HG03139 (cell line): ENCODE results near the gene AGPAT4.

Source experiments
- ATAC-seq: cut with Tn5 transposase; IDR thresholded peaks from one replicate; pipeline ENCODE4 v1.9.1; 2021; ENCODE audit not compliant: unreplicated experiment

The AGPAT4 gene

DNA sequence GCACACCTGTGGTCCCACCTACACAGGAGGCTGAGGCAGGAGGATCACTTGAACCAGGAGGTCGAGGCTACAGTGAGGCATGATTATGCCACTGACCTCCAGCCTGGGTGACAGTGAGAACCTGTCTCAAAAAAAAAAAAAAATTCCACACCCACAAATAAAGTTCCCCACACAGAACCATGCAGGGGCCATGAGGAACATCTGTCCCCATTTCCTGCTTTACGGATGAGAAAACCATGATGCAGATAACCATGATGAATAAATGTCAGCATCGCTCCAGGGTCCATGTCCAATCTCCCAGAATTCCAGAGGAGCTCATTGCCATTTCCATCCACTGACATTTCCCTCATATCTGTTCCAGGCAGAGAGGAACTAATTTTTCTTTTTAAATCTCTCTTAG, 16.9 kb upstream of the AGPAT4 start:
- ATAC-seq, result no peak

DNA sequence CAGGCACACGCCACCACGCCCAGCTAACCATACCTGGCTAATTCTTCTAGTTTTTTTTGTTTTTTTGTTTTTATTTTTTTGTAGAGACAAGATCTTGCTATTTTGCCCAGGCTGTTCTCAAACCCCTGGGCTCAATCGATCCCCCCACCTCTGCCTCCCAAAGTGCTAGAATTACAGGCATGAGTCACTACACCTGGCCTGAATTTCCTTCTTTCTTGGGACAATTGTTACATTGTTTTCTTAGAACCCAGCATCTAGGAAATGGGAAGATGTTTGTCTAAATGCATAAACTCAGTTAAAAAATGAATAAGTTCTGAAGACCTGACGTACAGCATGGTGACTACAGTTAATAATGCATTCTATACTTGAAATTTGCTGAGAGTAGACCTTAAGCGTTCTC, 10.8 kb upstream of the AGPAT4 start:
- ATAC-seq, result no peak

DNA sequence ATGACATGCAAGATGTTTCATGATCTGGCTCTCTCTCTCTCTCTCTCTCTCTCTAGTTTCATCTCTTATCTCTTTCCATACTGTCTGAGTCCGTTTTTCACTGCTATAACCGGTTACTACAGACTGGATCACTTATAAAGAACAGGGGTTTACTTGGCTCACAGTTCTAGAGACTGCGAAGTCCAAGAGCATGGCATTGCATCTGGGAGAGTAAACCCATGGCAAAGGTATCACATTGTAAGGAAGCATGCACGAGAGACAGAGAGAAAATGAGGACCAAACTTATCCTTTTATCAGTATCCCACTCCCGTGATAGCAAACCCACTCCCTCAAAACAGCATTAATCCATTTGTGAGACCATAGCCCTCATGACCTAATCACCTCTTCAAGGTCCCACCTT, 7.2 kb upstream of the AGPAT4 start:
- no peak for ATAC-seq

DNA sequence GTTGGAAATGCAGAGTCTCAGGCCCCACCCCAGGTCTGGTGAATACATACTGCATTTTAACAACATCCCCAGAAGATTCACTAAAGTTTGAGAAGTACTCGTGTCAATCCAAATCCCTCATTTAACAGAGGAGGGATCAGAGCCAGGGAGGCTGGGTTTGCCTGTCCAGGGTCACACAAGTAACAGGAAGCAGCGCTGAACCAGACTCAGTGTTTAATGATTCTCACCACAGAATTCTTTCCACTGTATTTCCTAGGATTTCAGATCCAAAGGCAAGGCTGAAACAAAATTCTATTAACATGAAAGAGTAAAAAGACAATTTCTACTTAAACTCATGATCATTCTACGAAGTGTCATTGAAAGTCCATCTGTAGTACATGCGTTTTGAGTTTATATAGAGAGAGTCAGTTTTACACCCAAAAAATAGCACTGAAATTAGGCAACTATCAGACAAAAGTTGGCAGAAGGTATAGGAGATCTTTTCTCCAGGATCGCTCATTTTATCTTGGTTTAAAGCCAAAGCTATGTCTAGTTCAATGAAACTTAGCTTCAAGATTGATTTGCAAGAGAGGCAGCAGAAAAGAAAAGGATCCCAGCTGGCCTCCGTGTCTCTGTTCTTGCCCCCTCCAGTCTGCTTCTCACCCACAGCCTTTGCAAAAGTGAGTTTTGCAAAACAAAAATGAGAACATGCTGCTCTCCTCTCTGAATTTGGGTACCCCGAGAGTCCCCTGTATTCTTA, 6.0 kb upstream of the AGPAT4 start:
- ATAC-seq, result no peak

DNA sequence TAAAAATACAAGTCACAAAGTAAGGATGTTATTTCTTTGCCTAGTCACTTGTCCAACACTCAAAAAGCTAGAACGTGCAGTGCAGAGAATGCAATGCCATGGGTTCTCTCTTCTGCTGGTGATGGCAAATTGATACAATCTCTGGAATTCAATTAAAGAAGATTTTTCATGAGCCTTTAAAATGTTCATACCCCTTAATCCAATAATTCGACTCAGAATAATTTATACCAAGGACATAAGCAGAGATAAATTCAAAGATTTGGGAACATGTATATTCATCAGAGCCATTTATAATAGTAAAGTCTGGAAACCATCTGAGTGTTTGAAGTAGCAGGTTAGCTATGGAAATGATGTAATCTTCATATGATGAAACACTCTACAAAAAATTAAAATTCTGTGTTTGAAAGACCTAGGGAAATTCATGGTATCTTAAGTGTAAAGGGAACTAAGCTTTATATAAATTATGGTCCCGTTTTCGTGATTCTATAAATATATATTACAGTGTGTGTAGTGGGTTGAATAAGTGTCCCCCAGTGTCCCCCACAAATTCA, 2.8 kb upstream of the AGPAT4 start:
- ATAC-seq, result no peak

DNA sequence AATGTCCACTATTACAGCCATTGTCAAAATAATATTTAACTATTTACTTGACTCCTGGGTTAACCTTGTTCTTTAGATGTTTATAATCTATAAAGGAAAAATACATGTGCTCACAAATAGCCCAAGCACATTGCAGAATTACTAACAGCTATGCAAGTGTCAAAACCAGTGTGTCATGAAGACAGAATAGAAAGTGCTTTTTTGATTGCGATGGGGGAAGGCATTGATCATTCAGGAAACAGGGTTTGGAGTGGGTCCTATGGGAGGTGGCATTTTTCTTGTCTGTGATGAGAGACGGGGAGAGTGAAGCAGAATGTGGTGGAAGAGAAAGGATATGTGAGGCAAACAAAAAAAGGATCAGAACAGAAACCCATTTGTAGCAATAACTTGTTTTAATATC, 1.0 kb upstream of the AGPAT4 start:
- no peak for ATAC-seq

DNA sequence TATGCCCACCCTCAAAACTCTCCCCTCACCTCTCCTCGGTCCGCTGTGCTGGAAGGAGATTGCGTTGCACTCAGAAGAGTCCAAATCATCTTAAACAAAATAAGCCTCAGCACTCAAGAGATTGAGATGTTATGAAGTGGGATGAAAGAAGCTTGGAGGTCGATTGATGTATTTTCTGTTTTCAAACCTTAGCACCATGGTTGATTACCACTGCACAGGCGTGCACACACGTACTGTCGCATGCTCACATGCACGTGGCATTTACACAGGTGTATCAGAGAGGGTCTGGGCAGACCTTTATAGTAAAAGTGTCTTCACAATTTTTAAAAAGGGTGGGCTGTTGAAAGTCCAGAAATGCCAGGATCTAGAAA, 612 bp upstream of the AGPAT4 start:
- ATAC-seq, result no peak

DNA sequence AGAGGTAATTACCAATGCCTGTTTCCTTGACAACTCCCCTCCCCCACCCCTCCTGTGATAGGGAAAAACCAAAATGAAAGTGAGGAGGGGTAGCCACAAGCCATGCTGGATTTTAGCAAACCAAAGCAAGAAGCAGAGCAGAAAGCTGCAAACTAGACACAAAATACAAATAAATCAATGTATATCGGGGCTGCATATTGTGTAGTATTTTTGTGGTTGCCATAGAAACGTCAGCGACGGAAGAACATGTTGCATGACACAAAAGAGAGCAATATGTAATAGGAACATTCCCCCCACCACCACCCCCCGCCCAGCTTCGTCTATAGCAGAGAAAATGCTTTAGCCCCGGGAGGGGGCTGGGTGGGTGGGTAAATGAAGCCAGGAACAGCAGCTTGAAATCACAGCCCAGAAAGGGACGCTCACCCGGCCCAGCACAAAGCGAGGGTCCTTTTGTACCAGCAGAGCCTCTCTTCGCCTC, 548 bp downstream of the AGPAT4 start:
- ATAC-seq, result peak; percentile 9

DNA sequence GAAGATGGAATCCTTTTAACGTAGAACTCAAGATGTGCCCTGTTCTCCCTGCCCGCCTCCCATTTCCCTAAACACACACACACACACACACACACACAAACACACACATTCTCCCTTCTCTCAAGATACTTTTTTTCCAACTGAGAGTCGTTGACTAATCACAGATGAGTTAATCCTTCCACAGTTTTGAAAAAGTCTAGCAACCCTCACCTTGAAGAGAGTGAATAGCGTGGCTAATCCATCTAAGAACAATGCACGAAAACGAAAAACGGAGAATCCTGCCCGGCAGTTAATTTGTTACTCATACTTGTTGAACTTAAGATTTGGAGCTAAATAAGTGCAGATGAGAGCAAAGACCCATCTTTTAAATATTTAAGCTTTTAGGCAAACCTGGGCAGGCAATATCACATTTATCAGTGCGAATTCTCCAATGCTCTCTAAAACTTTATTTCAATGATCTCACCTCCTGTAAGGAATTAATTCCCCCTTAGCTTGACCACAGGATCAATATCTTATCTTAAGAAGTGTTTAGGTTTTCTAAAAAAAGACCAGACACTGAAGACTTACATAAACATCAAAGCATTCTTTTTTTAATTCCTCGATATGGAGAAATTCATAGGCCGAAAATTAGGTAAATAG, 1.1 kb downstream of the AGPAT4 start:
- no peak for ATAC-seq

DNA sequence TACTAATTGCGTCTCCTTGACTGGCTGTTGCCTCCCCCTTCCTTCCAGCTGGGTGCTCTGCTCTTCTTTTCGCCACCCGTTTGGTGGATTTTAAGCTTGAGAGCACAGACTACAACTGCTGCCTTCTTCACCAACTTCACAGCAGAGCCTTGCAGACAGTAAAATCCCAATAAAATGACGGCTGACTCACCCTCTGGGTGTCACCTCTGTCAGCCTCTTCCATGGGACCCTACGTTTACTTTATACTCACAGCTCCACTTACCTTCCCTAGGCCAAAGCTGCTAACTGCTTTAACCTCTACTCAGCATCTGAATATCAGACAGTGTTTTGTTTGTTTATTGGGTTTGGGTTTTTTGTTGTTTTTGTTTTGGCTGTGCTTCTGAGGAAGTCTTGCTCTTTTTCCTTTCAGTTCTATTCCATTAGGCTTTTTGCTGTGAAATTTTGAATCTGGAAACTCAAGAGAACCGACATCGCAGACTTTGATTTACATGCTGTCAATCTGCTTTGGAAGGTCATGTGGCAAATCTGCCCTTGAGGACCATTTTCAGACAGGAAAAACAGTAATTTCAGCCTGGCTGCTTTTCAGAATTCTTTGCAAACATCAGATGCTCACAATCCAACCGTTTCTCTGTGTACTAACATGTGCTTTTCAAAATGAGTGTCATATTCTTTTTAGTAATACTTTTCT, 2.4 kb downstream of the AGPAT4 start:
- no peak for ATAC-seq

DNA sequence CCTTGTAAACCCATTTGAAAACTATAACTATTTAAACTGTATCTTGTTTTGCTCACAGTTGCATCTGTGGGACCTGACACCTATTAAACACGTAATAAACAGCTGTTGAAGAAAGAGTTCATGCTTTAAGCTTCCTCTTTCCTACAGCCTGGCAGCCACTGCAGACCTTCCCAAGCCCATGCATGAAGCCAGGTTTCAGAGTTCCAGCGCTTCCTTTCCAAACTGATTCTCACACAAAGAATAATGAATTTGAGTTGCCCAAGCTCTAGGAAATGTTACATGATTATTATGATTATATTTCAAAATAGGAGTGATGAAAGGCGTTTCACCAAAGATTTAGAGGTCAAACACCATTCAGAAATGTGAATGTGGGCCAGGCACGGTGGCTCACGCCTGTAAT, 3.7 kb downstream of the AGPAT4 start:
- ATAC-seq, result no peak

DNA sequence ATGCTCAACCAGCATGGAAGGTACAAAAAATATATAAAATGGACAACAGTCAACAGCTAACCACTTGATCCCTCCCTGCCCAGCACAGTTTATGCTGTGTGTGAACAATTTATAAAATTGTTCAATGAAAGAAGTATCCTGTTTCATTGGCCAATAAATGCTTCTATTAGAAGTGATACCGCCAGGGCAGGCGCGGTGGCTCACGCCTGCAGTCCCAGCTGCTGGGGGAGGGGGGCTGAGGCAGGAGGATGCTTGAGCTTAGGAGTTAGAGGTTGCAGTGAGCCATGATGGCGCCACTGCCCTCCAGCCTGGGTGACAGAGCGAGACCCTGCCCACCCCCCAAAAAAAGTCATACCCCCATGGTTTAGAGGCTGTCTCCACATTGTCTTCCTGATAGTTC, 4.6 kb downstream of the AGPAT4 start:
- no peak for ATAC-seq

DNA sequence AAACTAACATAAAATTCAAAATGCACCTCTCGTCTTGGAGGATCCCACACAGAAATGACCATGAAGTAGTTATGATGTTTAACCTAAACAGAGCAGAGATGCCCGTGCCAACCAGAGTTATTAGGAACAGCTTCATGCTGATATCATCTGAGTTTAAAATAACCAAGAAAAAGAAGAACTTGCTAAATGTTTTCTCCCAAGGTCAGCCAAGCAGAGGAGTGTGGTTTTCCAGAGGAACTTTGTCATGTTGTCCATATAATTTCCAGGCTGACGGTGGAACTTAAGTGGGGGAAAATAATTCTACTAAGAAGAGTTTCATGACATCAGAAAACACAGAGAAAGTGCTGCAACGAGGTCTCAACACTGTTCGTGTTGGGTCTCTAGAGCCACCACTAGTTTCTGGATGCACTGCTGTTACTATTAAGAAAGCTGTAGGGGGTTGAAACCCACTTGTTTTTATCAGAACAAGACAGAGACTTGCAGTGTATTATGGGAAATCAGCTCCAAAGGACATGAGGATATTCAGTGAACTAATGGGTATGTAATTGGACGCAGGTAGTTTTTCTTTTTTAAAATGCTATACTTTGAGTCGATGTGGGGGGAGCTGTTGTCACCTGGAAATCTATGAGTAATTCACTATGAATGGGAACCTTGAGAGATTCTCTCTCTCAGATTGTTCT, 5.2 kb downstream of the AGPAT4 start:
- no peak for ATAC-seq

DNA sequence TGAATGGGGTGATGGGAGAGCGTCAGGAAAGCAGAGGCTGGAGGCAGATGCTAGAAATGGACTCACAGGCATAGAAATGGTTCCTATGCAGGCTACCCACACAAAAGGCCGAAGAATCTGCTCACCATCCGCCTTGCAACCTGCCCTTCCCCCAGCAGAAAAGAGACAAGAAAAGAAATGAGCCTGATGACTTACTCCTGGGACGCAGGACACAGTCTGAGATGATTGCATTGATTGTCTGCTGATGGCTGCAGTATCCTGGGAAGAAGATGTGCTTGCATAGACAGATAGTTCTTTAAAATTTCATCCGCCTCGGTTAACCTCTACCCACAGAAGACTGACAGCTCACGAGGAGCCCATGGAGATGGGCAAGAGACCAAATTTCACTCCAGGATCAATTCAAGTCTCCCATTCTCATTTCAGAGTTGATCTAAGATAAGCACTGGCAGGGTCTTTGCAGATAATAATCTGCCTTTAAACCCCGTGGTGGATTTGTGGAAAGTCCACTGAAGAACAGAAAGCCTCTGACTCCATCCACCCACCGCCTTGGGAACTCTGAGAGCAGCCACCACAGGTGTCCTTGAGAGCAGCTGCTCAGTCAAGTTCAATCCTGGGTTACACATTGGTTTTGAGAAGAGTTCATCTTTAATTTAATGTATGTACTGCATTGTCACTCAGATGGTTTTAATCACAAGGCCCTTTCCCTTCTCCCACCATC, 7.2 kb downstream of the AGPAT4 start:
- no peak for ATAC-seq

DNA sequence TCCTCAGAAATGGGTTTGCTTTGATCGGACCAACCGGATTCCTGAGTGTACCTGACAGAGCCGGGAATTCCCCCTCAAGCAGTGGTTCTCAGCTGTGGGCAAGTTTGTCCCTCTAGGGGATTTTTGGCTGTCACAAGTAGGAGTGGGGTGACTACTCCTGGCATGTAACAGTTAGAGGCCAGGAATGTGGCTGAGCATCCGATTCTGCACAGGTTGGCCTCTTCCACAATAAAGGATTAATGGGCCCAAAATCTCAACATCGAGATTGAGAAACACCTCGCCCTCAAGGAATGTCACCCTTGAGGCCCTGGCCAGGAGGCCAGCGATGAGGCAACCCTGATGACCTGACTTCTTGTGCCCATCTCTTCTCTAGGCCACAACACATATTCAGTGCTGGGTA, 7.9 kb downstream of the AGPAT4 start:
- ATAC-seq, result no peak

DNA sequence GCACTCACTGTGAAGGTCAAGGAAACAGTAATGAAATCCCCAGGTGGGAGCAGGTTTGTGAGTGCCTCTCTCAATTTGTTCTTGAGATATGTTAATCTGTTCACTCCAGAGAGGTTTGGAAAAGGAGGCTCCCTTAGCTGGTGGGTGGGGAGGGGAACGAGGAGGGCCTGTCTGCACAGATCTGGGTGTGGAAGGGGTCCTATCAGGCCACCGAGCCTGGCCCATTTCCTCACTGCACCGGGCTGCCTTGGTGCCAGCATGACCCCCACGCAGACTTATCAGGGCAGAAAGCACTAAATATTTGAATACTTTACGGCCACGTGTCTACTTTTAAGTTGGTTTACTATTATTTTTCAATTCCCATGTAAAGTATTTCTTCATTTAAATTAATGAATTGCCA, 8.3 kb downstream of the AGPAT4 start:
- no peak for ATAC-seq

DNA sequence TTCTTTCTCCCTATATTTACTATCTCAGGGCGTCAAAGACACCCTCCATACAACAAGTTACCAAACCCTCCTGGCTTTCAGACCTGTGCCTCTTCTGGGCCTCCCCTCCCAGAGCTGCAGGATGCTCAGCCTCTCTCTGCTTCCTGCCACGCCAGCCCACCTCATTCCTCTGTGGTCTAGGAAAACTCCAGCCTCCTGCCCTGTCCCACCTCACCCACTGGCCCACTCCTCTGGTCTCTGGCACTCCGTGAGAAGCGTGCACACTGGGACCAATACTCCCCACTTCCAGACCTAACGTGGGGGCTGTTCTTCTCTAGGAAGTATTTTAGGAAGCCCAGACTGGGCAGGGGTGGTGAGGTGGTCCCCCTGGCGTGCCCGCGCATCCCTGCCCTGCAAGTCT, 9.7 kb downstream of the AGPAT4 start:
- no peak for ATAC-seq

DNA sequence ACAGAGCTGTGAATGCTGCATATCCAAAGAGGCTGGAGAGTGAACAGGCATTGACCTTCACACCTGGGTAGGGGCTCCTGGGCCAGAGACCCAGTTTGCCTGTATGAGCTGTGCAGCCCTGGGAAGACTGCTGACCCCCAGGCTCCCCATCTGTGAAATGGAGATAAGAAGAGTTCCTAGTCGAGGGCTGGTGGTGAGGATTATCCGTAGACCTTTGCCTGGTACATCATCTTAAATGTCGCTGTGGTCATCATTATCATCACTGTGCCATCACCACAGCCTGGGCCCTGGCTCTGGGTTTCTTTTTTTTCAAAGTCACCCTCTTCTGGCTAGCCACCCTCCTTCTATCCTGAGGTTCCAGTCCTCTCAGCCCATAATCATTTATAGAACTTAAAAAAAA, 12.0 kb downstream of the AGPAT4 start:
- no peak for ATAC-seq

DNA sequence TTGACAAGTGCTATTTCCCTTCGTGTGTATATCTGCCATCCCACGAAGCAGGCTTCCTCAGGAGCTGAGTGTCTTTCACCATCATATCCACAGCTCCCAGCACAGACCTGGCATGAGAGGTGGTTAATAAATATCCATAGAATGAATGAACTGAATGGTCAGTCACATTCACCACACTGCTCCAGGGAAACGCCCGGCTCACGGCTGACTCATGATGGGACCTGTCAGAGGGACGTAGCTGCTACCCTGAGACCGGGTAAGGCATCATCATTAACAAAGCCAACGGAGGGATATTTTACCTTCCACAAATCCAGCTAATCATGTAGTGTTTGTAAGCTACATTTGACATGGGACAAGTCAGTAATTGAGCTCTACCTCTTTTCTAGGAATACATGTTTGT, 12.5 kb downstream of the AGPAT4 start:
- no peak for ATAC-seq

DNA sequence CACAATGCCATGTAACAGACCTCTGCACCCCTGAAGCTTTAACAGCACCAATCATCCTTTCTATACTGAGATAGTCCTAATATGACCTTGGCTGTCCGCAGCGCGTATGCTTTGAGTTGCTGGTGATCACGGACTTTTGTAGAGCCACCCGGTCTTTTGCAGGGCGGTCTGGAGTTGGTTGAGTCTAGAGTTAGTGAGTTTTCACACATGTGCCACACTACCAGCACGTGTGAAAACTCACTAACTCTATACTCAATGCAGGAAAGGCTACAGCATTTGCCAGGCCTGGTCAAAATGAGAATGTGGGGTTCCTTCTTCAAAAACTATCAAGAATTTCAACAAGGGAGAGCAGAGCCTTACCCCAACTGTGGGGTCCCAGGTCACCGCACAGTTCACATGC, 14.6 kb downstream of the AGPAT4 start:
- no peak for ATAC-seq
